ENCODE measurements around the gene SAA2.

The SAA2 gene

DNA sequence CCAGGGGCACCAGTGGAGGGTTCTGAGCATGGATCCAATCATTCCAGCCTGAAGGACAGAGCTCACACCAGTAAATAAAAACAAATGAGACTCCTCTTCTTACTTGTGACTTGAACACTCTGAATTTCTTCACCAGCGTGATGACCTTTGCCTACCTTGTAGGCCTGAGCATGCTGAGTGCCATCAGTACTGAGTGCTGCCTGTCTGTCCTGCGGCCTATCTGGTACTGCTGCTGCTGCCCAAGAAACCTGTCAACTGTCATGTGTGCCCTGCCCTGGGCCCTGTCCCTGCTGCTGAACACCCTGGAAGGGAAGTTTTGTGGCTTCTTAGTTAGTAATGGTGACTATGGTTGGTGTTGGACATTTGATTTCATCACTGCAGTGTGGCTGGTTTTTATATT lies 51.9 kb downstream of the SAA2 start:
- no peak for DNase-seq (ENCODE audit: low read depth in 2 of 2)
